Measurements from ENCODE around the gene ABCA3. TPM values are rescaled to one million over a fixed set of nuclear protein-coding genes. Genes with fewer than 3 reads are reported as not detected.

Gene ABCA3
- total and polyA plus RNA-seq, 8 donors = 6.8 to 334 (median 12.9) TPM

- no peaks in the 10 kb centered on the region for H3K9me3 ChIP-seq
- no peak overlapping the region for H3K27ac ChIP-seq
- TF ChIP-seq, protein P1, sequence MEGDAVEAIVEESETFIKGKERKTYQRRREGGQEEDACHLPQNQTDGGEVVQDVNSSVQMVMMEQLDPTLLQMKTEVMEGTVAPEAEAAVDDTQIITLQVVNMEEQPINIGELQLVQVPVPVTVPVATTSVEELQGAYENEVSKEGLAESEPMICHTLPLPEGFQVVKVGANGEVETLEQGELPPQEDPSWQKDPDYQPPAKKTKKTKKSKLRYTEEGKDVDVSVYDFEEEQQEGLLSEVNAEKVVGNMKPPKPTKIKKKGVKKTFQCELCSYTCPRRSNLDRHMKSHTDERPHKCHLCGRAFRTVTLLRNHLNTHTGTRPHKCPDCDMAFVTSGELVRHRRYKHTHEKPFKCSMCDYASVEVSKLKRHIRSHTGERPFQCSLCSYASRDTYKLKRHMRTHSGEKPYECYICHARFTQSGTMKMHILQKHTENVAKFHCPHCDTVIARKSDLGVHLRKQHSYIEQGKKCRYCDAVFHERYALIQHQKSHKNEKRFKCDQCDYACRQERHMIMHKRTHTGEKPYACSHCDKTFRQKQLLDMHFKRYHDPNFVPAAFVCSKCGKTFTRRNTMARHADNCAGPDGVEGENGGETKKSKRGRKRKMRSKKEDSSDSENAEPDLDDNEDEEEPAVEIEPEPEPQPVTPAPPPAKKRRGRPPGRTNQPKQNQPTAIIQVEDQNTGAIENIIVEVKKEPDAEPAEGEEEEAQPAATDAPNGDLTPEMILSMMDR (IDR thresholded peaks at IDR 0.05) = no peak
- H3K4me3 ChIP-seq = no peak overlapping the region
- intact Hi-C loops (cut with DNase I) = no loop called here
- ATAC-seq = peak; percentile 70
- no peaks in the 10 kb centered on the region for H3K36me3 ChIP-seq
- peaks cover 0 to 6% of the 10 kb centered on the region in 2 donors for H3K27me3 ChIP-seq
- no peak for DNase-seq
- no peaks in the 10 kb centered on the region for H3K4me1 ChIP-seq
These were observed 32.2 kb upstream of the ABCA3 start for GRCh38 chr16:2372684-2373083.

- no peak for ATAC-seq
- TF ChIP-seq, protein P1 (IDR thresholded peaks at IDR 0.05) = no peak
- H3K27me3 ChIP-seq = peaks cover 0 to 6% of the 10 kb centered on the region in 2 donors
- H3K4me3 ChIP-seq = no peak overlapping the region
- intact Hi-C loops (cut with DNase I) = no loop called here
- H3K9me3 ChIP-seq = no peaks in the 10 kb centered on the region
- H3K27ac ChIP-seq = no peak overlapping the region
- no peaks in the 10 kb centered on the region for H3K36me3 ChIP-seq
- H3K4me1 ChIP-seq = no peaks in the 10 kb centered on the region
- DNase-seq = no peak
These were observed 30.9 kb upstream of the ABCA3 start for GRCh38 chr16:2371421-2371820.

- intact Hi-C loops (cut with DNase I) = no loop called here
- Histone ChIP-seq H3K4me1 (no peaks in the 10 kb centered on the region), H3K36me3 (no peaks in the 10 kb centered on the region), H3K27me3 (peaks cover 0 to 6% of the 10 kb centered on the region in 2 donors), H3K4me3 (no peak overlapping the region), H3K9me3 (no peaks in the 10 kb centered on the region), H3K27ac (no peak overlapping the region)
- no peak for DNase-seq
- TF ChIP-seq, protein P1 (IDR thresholded peaks at IDR 0.05) = no peak
- peak; percentile 43 for ATAC-seq
These were observed 30.2 kb upstream of the ABCA3 start for GRCh38 chr16:2370721-2371120.

DNA sequence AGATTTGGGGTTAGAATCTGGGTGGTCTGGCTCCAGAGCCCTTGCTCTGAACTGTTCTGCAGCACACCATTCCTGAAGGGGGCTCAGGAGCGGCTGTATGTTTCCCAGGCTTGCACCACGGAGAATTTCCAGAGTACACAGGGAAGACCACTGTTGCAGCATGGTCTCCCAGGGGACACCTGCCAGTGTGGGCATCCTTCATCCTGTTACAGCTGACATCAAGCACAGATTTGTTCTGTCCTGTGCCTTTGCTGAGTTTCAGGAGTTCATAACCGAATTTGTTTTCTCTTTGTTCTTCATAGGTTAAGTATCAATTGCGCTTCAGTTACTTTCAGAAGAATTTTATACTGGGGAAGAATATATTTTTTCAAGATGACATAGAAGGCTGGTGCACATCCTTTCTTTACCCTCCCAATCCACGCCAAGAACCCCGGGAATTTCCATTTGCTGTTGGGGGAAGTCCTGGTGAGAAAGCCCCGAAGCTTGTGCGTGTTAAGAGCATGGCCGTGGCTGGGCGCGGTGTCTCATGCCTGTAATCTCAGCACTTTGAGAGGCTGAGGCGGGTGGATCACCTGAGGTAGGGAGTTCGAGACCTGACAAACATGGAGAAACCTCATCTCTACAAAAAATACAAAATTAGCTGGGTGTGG lies 26.3 kb upstream of the ABCA3 start:
- TF ChIP-seq, protein P1 (IDR thresholded peaks at IDR 0.05) = no peak
- Histone ChIP-seq H3K36me3 (no peaks in the 10 kb centered on the region), H3K27ac (no peak overlapping the region), H3K27me3 (peaks cover 6 to 26% of the 10 kb centered on the region in 2 donors), H3K4me1 (no peaks in the 10 kb centered on the region), H3K9me3 (no peaks in the 10 kb centered on the region), H3K4me3 (no peak overlapping the region)
- ATAC-seq (no peak), DNase-seq (no peak)
- intact Hi-C loops (cut with DNase I) = no loop called here

- intact Hi-C loops (cut with DNase I) = no loop called here
- DNase-seq (no peak), ATAC-seq (no peak)
- Histone ChIP-seq H3K9me3 (no peaks in the 10 kb centered on the region), H3K4me1 (no peaks in the 10 kb centered on the region), H3K36me3 (no peaks in the 10 kb centered on the region), H3K27ac (no peak overlapping the region), H3K4me3 (no peak overlapping the region), H3K27me3 (peaks cover 9 to 34% of the 10 kb centered on the region in 2 donors)
- TF ChIP-seq, protein P1 (IDR thresholded peaks at IDR 0.05) = no peak
These were observed 25.1 kb upstream of the ABCA3 start for GRCh38 chr16:2365397-2366294.
